Renal cortical epithelial cell (primary cell): Measurements from ENCODE around the gene PREX1. TPM values are rescaled to one million over a fixed set of nuclear protein-coding genes. Genes with fewer than 3 reads are reported as not detected.

Source experiments
- DNase-seq: peaks from one replicate; pipeline ENCODE4 v3.0.0-alpha.2; 2011; ENCODE audit warnings: low read depth
- total RNA-seq: library from RNA; depleted of rRNA; stranded (reverse); fragments of >200 nt; gene quantifications from 2 replicates; pipeline ENCODE4 v1.2.3, GENCODE V29; 2014

PREX1 gene
- total RNA-seq, 1 donor from 2014 or later: 1.5 TPM

DNA sequence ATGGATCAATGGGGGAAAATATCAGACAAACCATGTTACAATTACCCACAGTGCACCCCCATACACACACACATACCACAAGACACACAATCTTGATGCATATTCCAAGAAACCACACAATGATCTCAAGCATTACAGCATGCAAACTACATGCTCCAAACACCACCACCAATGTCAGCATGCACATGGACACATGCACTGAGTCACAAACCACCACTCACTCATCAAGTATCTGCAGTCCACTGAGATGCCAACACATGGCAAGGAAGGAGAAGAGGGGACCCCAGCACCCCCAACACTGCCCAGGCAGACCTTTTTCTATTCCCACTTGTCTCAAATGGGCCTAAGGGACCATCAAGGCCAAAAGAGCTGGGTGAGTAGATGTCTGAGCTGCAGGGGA is 91.6 kb downstream of the PREX1 start:
- DNase-seq: no peak

- no peak for DNase-seq
Measured at GRCh38 chr20:48735112-48735511, 92.7 kb downstream of the PREX1 start.

- DNase-seq: no peak
Measured at GRCh38 chr20:48734104-48734749, 93.6 kb downstream of the PREX1 start.

GRCh38 chr20:48733296-48733790 is 94.5 kb downstream of the PREX1 start:
- no peak for DNase-seq

- no peak for DNase-seq
Measured at GRCh38 chr20:48732081-48732829, 95.5 kb downstream of the PREX1 start.

DNA sequence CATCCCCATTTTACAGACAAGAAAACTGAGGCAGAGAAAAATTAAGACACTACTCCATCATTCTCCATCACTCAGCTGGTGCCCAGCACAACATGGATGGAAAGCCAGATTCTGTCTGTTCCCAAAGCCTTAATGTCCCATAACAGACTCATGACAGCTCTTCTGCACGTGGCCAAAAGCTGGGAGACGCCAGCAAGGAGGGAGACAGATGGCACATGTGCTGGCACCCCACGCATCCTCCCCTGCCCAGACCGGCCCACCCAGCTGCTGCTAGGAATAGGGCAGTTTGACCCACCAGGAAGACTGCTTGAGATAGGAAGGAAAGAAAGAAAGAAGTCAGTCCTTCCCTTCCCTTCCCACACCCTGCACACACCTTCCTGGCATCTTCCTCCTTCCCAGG is 96.3 kb downstream of the PREX1 start:
- no peak for DNase-seq

DNA sequence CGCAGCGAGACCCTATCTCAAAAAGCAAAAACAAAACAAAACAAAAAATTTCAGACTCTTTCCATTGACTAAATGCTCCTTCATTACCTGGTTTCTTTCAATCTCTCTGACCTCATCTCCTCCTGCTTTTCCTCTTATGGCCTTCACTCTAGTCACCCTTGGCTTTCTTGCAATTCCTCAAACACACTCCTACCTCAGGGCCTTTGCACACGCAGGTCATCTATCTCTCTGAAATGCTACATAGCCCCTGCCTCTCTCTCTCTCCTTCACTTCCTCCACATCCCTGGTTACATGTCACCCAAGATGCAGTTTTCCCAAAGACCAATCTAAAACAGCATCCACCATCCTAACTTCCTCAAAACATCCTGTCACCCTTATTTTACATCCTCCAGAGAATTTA is 96.8 kb downstream of the PREX1 start:
- no peak for DNase-seq

DNA sequence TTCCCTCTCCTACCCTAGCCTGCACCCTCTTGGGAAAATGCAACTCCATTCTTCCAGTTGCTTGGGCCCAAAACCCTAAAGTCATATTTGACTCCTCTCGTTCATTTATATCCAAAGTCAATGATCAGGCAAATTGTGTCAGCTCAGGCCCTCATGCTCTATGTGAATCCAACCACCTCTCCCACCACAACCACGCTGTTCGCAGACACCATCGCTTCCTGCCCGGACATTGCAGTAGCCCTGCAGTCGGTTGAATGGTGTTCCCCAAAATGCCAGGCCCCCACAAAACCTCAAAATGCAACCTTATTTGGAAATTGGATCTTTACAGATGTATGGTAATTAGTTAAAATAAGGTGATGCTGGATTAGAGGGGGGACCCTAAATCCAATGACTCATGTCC is 98.3 kb downstream of the PREX1 start:
- DNase-seq: no peak

- DNase-seq: no peak
Measured at GRCh38 chr20:48728042-48728825, 99.6 kb downstream of the PREX1 start.

DNA sequence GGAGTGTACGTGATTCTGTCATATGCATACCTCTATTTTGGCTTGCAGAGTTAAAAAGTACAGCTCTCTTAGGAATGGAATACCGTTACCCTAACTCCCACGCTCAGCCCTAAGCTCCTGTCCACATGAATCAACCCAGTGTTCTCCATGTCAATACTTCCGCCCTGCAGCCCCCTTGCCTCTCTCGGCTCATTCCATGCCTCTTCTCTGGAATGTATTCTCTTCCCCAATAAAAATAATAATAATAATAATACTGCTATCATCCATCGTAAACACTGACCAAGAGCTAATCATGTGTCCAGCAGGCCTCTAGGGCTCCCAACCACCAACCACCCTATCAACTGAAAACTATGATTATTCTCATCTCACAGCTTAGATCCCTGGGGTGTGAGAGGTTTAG is 100.6 kb downstream of the PREX1 start:
- no peak for DNase-seq

DNA sequence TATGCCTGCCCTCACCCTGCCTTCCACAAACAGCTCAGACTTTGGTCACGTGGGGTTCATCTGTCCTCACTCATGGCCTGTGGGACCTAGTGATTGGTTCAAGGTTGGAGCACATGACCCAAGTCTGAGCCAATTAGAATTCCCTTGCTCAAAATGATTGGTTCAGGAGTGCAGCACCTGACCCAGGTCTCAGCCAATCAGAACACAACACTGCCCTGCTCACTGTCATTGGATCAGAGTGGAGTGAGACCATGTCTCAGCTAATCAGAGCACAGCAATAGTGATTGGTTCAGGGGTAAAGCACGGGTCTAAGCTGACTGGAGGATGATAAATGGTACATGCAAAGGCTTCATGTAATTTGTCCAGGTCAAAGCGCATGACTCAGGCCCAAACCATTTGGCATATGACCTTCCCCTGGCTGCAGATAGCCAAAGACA is 102.2 kb downstream of the PREX1 start:
- peak; percentile 12 for DNase-seq

DNA sequence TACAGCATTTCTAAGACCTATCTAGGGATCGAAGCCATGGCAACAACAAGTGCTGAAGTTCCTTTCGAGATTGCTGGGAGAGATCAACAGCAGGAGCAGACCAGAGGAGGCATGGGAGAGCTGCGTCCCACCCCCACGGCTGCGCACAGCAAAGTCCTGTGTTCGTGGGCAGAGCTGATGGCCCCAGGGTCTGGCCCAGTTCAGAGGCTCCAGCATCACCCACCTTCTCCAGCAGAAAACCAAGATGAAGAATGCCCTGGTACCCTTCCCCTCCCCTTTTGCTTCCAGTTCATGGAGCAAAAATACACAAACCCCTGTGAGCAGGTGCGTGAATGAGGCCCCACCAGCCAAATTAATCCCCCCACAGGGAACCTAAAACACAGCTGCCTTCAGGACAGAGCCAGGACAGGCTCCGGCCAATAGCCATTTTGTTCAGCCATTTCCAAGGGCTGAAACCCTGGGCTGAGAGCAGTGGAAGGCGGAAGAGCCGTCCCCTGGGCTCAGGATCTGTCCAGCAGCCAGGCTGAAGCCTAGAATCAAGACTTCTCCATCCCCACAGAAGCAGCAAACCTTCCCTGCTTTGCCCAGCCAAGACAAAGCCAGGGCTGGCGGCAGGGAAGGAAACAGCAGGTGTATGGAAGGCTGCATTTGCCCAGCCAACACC is 102.8 kb downstream of the PREX1 start:
- no peak for DNase-seq

DNA sequence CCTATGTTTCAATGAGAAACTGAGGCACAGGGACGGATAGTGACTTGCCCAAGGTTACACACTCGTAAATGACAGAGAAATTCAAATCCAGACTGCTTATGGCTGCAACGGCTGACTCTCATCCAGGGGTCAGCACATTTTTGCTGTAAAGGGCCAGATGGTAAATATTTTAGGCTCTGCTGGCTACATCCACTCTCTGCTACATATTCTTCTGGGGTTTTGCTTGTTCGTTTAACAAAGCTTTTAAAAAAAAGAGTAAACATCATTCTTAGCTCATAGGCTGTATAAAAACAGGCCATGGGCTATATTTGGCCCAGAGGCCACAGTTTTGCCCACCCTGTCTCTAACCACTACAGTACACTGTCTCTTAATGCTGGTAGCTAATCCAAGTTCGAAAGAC is 103.4 kb downstream of the PREX1 start:
- DNase-seq: no peak

DNA sequence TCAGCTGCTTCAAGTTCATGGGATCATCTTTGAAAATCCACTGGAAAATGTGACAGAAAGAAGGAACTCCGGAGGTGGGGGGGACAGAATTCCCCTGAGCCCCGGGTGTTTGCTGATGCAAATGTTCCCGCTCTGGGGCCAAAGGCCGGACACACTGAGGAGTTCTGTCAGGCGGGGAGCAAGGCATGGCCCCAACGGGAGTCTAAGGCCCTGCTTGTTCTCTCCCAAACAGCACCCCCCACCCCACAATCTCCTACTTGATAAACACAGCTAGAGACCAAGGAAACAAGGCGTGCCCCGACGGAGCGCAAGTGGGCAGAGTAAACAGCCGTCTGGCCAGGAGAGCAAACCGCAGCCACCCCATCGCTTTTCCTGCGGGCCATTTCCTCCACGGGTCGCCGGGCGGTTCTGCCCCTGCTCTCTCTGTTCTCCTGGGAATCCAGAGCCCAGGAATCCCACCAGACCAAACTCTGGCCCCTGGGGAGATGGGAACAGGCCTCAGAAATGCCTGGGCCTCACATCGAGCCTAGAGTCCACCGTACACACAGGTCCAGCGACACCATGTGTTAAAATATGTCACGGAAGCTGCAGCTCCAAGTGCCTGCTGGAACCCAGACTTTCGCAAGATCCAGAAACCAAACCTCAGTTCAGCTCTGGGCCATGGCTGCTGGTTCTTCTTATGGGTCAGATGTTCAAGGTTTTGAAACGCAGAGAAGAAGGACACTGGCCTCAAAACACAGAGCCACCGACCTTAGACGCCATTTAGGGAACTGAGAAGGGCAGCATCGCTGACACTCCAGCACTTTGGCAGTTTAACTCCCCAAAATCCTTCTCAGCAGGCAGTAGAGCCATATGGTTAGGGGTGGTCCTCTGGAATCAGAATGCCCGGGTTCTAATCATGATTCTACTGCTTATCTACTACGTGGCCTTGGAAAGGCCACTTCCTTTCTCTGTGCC is 104.2 kb downstream of the PREX1 start:
- peak; percentile 4 for DNase-seq

DNA sequence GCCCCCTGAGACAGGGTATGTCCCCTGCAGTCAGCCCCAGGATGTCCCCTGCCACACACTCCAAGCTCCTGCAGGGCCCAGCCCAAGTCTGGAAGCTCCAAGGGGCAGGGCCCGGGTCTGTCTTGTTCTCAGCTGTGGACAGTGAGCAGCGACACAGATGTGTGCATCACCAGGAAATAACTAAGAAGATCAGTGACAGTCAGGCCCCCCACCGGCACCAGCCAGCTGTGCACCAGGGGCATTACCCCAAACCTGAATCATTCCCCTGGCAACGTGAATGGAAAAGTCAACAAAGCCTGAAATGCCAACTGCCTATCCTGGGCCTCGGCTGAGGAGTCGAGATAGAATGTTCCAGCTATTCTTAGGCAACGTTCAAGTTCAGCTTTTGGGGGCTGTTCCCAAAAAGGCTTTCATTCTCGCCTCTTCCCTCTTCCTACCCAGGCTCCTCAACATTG is 105.0 kb downstream of the PREX1 start:
- no peak for DNase-seq

DNA sequence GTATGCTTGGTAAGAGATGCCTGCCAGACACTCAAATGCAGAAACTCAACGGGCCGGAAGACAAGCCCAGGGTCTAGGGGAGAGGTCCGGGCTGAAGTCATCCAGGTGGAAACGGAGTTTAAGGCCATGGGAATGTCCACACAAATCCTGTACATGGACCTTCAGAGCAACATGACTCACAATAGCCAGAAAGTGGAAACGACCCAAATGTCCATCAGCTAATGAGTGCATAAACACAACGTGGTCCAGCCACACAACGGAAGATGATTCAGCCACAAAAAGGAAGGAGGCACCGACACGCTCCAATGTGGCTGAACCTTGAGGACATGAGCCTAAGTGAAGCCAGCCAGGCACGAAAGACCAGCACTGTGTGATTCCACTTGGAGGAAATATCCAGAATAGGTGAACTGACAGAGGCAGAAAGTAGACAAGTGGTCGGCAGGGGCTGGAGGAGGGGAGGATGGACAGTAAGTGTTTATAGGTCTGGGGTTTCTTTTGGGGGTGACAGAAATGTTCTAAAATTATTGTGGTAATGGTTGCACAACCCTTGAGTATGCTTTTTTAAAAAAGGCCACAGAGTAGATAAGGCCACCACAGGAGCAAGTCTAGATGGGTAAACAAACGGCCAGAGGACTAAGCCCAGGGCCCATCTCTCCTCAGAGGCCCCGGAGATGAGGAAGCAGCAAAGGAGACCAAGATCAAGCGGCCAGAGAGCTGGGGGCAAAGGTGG is 105.6 kb downstream of the PREX1 start:
- DNase-seq: peak; percentile 36

GRCh38 chr20:48721324-48722001 is 106.3 kb downstream of the PREX1 start:
- no peak for DNase-seq

DNA sequence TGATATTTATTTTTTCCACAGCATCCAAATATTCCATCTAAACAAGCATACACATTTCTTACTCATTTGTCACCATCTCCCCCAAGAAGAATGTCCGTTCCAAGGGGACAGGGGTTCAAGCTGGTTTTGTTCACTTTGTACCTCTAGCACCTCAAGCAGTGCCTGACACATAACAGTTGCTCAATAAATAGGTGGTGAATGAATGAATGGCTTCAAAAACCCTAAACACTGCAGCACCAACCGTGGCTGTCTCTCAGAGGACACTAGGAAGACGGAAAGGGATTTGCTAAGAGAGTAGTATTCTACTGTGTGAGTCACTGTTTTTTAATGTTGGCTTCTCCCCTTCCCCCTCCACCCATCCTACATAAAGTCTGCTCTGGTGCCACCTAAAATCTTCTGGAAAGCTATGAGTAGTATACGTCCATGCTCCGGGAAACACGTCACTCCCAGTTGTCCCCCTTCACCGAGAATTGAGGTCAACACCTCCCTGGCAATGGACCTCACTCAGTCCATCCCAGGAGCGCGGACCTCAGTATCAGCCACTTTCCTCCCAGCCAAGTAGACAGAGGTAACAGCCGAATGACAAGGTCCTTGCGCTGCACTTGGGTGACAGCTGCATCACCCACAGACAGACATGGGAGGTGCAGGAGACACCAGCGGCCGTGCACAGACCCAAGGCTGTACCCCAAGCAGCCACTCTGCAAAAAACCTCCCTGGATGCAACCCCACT is 107.4 kb downstream of the PREX1 start:
- DNase-seq: no peak
